ENCODE data around the gene METAP1.
"Not testable (repeated sequence)": the region's sequence is repeated elsewhere in the genome, so short reads cannot be mapped to it uniquely, and the experiment has no call there.

The METAP1 gene

DNA sequence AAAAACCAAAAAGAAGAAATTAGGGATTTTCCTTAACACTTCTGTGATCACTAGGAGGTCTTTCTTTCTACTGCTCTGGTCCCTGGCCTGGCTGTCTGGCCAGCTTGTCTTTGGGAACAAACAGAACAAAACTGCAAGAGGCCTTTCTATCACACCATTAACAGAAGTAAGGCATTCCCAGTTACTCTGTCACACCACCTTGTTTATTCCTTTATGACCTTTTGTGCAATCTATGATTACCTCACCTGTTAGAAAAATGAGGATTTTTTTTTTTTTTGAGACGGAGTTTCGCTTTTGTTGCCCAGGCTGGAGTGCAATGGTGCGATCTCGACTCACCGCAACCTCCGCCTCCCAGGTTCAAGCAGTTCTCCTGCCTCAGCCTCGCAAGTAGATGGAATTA lies 3.0 kb downstream of the METAP1 start:
- DNase-seq, result no peak

DNA sequence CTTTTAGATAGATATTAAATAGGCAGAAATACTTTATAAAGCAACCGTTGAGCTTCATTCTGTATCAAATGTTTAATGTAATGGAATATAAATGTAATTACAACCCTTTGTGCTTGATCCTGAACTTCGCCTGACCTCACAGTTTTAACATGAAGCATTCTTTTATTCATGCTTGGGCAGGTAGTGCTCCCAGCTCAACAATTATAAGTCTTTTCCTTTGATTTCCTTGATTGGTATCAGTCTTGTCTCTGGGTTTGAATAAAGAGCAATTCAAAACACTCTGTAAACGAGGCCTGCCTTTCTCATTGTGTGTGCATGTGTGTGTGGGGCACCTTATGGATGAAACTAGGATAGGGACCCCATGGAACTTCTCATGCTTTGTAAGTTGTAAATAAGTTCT lies 6.8 kb downstream of the METAP1 start:
- no peak for DNase-seq

- DNase-seq, result no peak
These were observed 12.5 kb downstream of the METAP1 start for GRCh38 chr4:99008051-99008450.

DNA sequence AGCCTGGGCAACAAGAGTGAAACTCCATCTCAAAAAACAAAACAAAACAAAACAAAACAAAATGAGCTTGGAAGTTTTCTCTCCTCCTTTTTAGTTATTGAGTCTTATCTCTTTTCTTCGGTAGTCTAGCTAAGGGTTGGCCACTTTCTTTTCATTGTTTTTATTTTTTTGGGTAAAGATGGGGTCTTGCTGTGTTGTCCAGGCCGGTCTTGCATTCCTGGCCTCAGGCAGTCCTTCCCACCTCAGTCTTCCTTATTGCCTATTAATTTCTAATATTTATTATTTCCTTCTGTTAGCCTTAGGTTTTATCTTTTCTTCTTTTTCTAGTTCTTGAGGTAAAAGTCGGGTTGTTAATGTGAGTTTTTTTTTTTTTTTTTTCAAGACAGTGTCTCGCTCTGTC lies 16.4 kb downstream of the METAP1 start:
- DNase-seq, result no peak

DNA sequence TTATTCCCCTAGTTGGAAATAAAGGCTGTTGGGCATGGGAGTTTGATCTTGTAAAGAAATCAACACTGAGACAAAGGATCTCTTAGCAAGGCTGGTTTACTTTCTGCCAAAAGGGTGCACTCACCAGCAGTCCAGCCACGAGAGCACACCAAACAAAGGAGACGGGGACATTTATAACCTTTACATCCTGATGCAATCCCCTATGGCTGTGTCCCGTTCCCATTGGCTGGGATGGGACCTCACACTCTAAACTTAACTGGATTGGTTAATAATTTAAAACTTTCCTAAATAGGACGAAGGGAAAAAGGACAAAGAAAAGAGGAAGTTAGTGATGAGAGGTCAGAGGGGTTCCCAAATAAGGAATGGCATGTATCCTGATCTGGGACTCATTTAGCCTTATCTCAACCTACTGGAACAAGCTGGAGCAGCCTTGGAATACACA lies 17.9 kb downstream of the METAP1 start:
- DNase-seq, result no peak

DNA sequence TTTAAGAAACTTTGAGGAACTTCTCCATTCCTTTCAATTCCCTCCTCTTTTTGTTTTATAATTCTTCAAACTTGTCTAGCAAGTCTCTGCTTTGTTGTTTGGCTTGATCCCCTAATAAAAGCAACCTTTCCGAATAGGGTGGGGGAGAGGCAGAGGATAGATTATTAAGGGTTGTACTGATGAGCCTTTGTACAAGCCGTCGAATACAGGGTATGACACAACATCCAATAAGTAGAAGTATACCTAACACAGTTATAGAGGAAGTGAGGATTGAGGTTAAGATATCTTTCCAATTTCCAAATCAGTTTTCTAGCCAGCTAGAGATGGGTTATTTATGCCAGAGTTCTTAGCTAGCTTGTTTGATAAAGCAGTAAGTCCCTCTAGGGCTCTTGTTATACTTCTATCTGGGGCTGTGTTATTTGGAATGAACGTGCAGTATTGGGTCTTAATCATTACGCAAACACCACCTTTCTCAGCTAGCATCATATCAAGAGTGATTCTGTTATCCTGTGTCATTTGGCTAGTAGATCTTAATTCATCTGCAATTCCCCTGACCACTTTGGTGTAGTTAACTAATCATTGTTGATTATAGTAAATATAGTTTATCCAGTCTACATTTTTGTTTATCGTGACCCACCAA lies 18.5 kb downstream of the METAP1 start:
- DNase-seq, result no peak

DNA sequence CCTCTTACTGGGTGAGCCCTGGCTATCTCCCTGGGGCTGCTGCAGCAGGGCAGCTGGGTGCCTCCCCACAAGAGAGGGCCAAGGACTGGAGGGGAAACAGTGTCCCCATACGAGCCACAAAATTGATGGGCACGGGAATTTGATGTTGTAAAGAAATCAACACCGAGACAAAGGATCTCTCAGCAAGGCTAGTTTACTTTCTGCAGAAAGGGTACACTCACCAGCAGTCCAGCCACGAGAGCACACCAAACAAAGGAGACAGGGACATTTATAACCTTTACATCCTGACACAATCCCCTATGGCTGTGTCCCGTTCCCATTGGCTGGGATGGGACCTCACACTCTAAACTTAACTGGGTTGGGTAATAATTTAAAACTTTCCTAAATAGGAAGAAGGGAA lies 25.9 kb downstream of the METAP1 start:
- no peak for DNase-seq

DNA sequence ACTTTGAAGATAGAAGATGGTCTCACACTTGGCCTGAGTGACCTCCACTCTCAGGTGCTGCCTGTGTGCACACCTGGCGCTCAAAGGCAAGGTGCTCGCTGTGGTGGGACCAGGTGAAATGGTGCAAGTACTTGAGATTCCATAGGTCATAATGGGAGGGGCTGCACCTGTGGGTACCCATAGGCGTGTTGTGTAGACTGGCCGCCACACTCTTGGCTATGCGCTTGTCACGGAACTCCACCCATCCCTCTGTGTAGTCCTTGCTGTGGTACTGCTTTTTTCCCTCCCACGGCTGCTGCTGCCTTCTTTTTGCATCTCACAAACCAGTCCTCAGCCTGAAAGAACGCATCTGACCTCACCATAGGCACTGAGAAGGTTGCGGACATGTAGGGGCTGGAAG lies 27.0 kb downstream of the METAP1 start:
- DNase-seq, result no peak

DNA sequence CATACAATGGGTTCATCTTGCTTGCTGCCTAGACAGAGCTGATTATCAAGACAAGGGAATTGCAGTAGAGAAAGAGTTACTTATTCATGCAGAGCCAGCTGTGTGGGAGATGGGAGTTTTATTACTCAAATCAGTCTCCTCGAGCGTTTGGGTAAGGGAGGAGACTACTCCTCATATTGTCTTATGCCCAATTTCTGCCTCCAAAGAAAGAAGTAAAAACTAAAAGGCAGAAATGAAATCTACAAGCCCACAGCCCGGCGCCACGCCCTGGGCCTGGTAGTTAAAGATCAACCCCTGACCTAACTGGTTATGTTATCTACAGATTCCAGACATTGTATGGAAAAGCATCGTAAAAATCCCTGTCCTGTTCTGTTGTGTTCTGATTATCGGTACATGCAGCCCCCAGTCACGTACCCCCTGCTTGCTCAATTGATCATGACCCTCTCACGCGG lies 28.3 kb downstream of the METAP1 start:
- DNase-seq, result not testable (repeated sequence)

- no peak for DNase-seq
These were observed 29.2 kb downstream of the METAP1 start for GRCh38 chr4:99024481-99025275.

DNA sequence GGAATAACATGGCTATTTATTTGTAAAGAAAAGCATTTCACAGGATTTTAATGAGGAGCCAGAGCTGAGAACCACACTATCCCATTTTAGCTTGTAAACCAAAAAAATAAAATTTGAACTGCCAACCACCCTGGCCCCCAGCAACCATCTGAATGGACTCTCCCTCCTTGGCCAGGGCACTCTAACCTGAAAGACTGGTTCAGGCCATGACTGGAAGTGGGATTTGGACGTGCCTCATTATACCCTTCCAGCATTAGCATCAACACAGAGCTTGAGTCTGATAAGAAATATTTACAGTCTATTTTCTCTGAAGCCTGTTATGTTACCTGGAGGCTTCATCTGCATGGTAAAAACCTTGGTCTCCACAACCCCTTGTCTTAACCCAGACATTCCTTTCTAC lies 30.0 kb downstream of the METAP1 start:
- DNase-seq, result no peak

- DNase-seq, result no peak
These were observed 31.8 kb downstream of the METAP1 start for GRCh38 chr4:99027304-99027703.

DNA sequence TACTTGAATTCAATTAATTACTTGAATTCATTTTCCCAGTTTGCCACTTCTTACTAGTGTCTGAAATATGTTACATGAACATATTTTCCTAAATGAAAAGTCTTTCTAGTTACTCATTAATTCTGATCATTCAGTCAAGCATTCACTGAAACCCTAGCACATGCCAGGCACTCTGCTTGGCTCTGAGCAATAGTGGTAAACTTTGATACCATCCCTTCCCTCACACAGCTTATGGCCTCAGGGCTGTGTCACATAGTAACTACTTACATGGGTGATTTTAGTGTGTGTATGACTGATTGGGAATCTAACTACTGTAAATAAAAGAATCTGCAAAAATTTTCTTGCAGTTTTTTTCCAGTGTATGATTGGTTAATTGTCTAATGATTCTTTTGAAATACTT lies 32.7 kb downstream of the METAP1 start:
- no peak for DNase-seq

- no peak for DNase-seq
These were observed 33.7 kb downstream of the METAP1 start for GRCh38 chr4:99029018-99029735.

- DNase-seq, result no peak
These were observed 34.3 kb downstream of the METAP1 start for GRCh38 chr4:99029852-99030251.

DNA sequence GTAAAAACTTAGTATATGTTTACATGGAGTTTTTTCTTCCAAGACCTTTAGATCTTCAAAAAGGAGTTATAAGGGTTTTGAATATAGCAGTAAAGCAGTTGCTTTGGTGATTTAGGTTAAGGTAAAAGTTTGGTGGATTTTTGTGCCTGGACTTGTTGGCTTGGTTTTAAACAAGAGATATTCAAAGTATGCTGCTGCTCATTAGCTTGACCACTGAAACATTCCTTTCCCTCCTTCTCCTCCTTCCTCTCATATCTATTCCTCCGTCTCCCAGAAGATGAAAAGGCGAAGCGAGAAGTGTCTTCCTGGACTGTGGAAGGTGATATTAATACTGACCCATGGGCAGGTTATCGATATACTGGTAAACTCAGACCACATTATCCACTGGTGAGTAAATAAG lies 38.4 kb downstream of the METAP1 start:
- no peak for DNase-seq

DNA sequence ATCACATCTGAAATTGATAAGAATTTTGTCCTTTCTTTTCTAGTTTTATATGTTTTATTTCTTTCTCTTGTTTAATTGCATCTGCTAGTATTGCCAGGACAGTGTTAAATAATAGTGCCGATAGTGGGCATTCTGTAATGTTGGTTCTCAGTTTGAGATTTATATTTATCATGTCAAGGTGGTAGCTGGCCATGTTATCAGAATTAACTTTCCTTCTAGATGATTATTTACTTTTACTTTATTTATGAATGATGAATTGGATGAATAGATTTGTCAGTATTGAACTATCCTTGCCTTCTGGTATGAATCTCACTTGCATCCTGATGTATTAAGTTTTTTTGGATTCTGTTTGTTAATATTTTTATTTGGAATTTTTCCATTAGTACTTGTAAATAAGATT lies 42.7 kb downstream of the METAP1 start:
- DNase-seq, result no peak

- DNase-seq, result no peak
These were observed 47.8 kb downstream of the METAP1 start for GRCh38 chr4:99043346-99043745.

GRCh38 chr4:99047710-99048109 lies 52.2 kb downstream of the METAP1 start:
- no peak for DNase-seq

DNA sequence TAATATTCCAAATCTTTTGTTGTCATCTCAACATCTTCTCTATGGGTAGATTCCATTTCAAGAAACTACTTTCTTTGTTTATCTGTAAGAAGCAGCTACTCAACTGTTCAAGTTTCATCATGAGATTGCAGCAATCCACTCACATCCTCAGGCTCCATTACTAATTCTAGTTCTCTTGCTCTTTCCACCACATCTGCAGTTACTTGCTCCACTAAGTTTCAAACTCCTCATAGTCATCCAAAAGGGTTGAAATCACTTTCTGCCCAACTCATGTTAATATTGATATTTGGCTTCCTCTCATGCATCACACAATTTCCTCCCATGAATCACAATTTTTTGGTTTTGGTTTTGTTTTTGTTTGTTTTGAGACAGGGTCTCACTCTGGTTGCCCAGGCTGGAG lies 57.4 kb downstream of the METAP1 start:
- no peak for DNase-seq

GRCh38 chr4:99054428-99054994 lies 59.0 kb downstream of the METAP1 start:
- DNase-seq, result no peak

DNA sequence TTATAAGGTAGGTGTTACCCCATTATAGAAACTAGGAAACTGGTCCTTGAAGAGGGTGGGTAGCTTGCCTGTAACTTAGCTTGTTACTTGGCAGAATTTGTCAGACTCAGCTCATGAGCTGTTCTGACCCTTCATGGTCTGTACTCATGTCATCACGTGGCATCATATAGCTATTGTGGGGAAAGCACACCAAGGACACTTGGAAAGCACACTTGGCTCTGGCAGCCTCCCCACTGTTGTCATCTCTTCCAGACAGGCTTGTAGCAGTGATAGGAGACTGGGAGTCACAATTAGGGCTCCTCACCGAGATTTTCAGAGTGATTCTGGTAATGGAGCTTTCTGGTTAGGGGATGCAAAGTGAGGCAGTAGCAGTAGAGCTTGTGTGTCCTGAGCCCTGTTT lies 62.7 kb downstream of the METAP1 start:
- no peak for DNase-seq

- DNase-seq, result no peak
These were observed 64.0 kb downstream of the METAP1 start for GRCh38 chr4:99059550-99059949.

All from left hindlimb (tissue), 1 donor.